Stimulated activated CD4-positive, alpha-beta T cell treated with anti-CD3 and anti-CD28 coated beads, Interleukin-4, amount 100 ng/mL, for 1 hour (primary cell): ENCODE data around the gene CLMN.

Experiments
- DNase-seq: peaks from one replicate; pipeline ENCODE4 v3.0.0-alpha.2; 2020

CLMN gene

DNA sequence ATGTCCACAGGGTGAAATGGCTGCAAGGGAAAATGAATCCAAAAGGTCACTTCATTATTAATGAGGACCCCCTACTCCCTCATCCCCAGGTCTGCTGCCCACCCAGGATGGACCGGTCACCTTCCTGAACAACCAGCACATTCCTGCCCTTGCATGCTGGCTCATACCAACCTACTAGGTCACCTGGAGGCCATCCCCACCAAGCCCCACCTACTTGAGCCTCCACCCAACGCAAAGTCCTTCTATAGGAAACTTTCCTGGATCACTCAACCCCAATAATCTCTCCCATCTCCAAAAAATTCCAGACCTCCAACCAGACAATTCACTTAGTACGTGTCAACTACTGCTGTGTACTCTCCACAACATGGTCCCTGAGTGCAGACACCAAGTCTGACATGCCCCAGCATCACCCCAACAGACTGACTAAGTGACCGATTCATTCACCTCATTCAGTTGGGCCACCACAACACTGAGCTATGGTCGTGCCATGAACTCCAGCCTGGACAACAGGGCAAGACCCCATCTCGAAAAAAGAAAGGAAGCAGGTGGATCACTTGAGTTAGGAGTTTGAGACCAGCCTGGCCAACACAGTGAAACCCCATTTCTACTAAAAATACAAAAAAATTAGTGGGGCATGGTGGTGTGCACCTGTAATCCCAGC lies 18.1 kb downstream of the CLMN start:
- DNase-seq = no peak

DNA sequence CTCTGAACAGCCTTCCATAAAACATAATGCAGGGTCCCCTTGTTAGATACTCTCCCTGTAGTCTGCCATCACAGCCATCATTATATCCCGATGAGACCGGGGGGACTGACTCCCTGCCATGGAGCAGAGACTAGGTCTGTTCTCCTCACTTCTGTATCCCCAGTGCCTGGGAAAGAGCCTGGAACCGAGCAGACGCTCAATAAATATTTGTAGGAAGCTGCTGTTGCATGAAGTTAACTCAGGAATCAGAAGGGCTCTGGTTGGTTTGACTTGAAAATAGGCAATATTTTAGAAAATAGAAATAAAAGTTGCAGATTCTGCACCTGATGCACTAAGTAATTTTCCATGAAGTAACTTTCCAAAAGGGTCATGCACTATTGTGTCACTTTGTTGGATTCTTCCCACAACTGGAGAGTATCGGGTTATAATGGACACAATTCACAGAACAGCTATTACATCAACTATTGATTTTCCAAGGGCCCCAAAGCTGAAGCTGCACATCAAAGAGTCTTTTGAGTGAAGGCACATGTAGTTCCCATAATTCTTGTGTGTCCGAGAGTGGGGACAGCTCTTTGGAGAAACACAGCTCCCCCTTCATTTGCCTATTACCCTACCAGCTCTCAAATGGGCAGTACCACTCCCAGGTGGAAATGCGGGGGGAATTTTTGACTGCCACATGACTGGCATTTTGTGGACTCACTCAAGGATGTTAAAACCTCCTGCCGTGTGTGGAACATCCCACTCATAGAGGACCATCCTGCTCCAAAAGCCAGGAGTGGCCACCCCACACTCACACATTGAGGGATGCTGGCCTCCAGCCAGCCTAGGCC lies 18.8 kb downstream of the CLMN start:
- DNase-seq = no peak

DNA sequence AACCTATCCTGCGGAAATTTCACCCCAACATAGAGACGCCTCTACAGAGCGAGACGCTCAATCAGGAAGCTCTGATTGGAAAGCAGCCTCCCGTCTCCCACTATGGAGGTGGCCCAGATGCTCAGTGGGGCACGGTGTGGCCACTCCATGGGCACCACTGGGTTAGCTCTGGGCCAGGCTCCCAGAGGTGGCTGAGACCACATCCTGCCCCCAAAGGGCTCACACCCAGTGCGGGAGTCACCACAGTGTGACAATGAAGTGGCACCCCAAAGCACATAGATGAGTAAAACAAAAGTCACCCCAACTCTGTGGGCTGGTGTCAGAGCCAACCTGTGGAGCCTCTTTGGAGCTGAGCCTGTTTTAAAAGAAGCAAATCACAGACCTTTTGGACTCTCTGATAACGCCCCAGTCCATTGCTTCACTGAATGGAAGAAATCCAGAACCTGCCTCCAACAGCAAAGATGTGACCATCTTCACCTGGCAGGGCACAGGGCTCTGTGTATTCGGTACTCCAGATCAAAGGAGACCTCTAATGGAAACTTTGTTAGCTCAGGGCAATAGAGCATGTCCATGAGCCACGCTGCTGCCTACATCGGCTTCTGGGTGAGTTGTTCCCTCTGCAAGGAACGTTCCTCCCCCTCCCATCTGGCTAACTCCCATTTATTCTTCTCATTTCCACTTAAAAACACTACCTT lies 19.6 kb downstream of the CLMN start:
- DNase-seq = no peak

DNA sequence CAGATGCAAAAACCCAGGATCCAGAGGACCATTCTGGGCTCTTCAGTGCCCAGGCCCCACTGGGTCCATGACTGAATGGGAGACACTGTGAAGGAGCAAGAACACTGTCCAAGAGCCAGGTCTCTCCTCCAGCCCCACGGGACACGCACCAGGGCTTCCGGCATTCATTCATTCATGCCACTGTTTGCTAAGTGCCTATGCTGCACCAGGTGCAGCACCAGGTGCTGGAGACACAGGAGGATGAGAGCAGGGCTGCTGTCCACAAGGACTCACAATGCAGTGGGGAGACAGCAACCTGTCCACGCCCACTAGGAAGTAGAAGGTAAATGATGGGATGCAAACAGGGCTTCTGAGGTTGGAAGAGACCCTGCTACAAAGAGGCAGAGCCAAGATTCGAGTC lies 20.4 kb downstream of the CLMN start:
- DNase-seq = no peak

DNA sequence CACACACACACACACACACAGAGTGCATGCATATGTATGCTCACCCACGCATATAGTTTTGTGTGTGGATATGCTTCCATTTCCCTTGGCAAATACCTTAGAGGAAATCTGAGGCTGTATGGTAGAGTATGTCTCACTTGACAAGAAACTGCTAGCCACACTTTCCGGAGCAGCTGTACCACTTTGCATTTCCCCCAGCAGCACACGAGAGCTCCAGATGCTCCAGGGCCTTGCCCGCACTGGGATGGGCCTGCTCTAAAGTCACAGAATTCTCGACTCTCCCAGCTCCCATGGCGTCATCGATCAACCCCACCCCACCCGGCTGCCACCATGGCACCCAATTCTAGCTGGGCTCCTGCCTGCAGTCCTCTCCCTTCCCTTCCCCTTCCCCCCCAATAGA lies 21.9 kb downstream of the CLMN start:
- DNase-seq = no peak

DNA sequence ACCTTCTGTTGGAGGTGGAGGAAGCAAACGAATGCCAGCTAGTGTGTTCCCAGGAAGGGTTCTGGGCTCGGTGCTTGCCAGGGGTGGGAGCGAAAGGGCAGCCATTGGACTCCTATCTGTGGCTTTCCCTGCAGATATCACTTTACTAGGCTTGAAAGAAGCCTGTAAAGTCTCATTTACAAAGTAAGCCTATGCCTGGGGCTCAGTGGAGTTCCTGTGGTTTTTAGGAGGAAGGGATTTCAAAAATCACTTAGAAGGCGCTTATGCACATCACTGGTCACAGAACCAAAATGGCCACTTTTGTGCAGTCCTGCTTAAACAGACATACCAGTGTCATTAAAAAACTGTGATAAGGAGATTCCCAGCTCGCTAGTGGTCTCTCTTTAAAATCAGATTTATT lies 22.7 kb downstream of the CLMN start:
- DNase-seq = no peak

DNA sequence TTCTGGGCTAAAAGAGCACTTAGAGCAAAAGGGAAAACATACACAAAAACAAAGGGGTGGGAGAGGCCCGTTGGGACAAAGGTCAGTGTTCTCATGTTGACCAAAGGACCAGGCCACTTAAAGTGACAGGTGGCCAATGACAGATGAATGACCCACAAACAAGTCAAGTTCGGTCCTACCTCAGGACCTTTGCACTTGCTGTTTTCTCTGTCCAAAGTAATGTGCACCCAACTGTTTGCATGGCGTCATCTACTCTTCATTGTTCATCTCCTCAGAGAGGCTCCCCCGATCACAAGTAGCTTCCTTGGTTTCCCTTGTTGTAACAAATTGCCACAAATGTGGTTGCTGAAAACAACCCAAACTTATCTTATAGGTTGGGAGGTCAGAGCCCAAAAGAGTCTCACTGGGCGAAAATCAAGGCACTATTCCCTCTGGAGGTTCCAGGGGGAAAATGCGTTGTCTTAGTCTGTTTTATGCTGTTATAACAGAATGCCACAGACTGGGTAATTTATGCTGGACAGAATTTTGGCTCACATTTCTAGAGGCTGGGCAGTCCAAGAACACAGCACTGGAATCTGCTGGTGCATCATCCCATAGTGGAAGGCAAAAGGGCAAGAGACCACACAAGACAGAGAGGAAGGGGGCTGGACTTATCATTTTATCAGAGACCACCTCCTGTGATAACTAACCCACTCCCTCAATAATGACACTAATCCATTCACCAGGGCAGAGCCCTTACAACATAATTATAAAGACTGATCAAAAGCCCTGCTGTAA lies 23.9 kb downstream of the CLMN start:
- DNase-seq = no peak

DNA sequence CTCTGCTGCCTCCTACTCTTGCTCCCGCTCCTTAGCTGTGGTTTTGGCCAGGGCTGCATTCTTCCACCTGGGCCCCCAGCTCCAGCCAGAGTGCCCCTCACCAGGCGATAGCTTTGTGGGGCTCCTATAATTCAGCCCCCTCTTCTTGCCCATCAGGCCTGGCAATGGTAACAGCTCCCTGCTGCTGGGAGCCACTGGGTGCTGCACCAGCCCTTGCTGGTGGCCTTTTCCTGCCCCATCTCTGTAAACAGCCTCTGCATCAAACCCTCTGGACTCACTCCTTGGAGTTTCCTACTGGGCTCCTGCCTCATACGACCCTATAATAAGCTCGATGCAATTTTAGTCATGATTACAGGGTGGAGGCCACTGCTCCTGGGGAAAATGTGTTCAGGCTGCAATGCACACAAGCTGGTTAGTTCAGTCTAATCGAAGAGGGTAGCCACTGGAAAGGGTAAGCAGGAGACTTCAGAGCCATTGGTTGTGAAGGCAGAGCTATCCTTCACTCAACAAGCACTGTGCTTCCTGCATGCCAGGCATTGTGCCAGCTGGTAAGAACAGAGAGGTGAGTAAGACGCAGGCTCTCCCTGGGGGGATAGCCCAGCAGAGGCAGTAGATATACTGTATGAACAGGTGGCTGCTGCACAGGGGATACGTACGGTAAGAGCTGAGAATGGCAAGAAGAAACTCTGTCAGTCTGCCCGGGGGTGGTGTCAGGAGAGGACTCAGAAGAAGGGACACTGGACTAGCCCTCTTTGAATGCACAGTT lies 24.7 kb downstream of the CLMN start:
- no peak for DNase-seq

DNA sequence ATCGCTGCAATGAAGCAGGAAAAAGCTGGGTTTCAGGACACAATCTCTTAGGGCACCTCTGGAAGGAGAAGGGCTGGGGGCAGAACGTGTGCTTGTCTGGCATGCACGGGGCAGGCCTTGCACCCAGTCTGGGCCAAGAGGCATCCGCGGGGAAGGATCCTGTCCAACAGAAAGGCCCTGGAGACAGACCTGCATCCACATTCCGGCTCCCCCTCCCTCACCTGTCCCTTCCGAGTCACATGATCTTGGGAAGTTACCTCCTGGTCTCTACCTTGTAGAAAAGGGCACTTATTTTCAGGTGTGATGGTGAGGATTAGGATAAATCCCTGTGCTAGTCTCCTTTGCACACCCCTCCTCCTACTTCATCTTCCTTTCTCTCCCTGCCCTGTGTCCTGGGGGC lies 25.4 kb downstream of the CLMN start:
- DNase-seq = no peak

DNA sequence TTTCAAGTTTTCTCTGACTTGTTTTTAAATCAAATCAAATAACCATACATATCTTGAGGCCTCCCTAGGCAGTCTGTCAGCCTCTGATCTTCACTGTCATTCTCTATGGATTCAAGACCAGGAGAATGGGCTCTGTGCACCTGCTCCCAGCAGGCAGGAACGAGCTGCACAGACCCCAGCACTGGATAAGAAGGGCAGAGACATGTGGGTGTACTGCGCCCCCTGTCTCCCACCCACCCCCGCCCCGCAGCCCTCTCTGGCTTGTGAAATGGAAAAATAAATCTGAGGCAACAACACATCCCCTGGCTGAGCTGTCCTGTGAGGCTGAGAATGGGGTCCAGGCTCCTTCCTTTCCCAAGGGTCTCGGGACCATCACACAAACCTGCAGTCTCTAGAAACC lies 26.3 kb downstream of the CLMN start:
- DNase-seq = no peak

DNA sequence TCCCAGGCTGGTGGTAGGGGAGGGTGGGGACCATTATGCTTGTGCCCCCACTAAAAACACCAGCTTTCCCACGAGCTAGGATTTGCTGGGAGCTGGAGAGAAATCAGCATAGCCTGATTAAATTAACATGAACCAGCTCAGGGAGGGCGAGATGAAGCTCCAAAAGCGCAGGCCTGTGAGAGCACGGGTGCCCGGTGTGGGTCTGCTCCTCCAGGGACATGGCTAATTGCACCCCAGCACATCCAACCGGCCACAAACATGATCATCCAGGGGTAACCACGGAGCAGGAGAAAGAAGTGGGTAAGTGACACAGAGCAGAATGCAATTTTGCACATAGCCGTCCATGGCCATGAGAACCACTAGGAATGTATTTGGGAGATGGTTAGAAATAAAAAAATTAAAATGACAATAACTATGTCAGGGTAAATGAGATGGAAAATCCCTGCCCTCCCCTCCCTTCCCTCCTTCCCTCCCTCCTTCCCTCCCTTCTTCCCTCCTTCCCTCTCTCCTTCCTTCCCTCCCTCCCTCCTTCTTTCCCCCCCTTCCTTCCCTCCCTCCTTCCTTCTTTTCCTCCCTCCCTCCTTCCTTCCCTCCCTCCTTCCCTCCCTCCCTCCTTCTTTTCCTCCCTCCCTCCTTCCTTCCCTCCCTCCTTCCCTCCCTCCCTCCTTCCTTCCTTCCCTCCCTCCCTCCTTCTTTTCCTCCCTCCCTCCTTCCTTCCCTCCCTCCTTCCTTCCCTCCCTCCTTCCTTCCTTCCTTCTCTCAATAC lies 26.9 kb downstream of the CLMN start:
- no peak for DNase-seq

DNA sequence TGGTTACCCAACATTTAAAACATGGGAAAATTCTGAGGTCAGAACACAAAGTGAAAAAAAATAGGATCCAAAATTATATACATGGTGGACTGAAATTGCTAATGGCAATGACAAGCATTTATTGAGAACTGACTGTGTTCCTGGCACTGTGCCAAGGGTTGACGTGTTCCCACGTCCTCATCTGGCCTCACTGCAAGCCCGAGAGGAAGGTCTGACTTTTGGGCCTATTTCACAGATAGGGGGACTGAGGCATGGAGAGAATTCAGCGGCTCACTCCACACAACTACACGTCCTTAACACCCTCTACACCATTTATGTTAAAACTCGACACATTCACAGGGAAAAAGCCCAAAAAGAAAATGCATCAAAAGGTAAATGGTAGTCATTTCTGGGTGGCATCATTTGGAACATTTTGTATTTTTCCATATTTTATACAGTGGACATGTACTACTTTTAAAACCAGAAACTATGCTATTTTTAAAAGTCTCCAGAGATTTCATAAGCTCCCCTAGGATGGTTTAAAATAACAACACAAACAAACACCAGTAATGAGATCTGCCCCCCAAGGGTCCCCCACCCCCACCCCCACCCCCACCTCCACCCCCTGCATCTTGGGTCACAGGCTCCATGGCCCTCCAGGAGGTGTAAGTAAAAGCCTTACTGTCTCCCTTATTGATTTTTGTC lies 27.7 kb downstream of the CLMN start:
- peak; percentile 14 for DNase-seq

DNA sequence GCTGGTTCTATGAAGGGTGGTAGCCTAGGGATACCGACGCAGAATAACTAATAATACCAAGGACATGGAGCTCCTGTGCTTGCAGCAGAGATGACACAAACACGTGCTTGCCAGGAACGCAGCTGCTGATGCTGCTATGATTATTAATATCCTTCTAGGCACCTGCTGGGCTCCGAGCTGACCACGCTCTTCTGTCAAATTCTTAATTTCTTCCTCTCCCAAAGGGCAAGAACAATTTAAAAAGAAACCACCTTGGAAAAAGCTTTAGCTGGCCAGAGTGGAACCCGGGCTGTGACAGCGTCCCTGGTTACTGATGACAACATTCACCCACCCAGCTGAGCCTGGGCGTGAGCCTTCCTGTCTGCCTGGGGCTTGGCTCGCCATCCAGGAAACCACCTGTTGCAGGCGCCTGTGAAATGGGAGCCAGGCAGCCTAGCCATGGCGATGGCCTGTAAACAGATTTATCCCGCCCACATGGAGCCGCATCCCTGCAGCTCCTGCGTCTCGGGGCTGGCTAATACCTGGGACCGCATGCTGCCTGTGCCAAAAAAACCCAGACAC lies 28.8 kb downstream of the CLMN start:
- DNase-seq = no peak

DNA sequence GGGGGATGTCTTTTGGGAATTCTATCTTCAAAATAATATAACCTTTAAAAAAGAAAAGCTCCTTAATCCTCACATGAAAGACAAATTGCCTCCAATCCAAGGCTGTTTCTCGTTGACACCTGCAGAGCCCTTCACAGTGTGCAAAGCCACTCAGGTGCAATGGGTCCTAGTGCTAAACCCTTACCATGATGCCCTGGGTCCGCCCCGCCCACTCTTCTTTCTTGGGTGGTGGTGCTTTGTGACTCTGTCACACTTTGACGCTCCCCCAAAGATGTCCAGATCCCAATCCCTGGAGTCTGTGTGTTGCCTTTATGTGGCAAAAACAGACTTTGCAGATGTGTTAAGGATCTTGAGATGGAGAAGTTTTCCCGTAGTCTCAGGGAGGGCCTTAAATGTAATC lies 29.7 kb downstream of the CLMN start:
- DNase-seq = no peak

DNA sequence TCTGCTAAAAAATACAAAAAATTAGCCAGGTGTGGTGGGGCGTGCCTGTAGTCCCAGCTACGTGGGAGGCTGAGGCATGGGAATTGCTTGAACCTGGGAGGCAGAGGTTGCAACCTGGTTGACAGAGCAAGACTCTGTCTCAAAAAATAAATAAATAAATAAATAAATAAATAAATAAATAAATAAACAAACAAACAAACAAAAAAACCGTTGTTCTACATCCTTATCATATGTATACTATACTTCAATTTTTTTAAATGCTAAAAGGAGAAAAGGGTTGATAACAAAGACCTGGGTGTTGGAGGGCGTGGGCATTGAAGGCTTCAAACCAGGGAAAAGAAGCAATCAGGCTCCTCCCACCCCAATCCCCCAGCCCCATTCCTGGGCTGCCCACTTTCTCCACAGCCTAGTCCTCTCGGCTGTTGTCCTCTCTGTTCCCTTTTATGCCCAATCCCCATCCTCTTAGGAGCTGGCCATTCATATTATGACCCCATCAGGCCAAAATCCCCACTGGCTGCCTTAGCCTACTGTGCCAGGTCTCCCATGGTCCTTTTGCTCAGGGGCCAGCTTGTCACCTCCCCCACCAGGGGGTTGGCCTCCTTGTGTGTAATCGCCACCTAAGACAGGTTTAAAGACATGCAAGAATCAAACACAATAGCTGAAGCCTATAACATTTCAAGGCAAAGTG lies 30.2 kb downstream of the CLMN start:
- DNase-seq = no peak

DNA sequence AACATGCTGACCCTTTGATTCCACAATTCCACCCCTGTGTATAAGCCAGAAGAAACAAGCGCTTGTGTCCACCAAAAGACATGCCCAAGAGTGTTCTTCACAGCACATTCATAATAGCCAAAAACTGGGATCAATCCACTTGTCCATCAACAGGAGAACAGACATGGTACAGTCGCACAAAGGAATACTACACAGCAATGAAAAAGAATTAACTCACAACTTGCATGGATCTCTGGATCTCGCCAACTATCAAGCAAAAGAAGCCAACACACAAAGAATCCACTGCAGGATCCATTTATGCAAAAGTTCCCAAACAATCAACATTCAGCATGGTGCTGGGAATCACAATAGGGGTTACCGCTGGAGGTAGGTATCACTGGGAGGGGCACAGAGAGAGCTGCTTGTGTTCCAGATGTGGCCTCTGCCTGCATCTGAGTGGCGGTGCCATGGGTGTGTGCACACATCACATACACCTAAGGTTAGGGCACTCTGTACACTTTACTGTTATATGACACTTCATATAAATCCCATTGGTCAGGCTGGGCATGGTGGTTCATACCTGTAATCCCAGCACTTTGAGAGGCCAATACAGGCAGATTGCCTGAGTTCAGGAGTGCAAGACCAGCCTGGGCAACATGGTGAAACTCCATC lies 30.9 kb downstream of the CLMN start:
- no peak for DNase-seq

DNA sequence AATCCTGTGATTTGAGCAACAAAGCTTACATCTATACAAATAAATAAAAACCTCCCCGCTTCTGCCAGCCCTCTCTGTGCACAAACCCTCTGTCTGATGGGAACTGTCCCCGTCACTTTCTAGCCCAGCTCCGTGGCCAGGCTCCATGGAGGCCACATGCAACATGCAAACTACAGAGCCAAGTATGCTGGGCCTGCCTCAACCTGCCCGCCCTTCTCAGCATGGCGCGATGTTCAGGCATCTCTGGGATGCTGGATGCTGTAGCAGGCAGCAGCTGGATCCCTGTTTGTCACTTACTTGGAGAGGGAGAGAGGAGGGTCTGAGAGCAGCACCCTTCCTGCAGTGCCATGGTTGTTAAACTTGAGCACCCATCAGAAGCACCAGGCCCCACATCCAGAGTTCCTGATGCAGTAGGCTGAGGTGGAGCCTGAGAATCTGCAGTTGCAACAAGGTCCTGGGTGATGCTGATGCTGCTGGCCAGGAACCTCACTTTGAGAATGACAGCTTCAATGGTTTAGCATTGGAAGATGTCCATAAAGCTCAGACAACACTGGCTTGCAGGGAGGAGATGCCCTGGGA lies 32.4 kb downstream of the CLMN start:
- DNase-seq = no peak

DNA sequence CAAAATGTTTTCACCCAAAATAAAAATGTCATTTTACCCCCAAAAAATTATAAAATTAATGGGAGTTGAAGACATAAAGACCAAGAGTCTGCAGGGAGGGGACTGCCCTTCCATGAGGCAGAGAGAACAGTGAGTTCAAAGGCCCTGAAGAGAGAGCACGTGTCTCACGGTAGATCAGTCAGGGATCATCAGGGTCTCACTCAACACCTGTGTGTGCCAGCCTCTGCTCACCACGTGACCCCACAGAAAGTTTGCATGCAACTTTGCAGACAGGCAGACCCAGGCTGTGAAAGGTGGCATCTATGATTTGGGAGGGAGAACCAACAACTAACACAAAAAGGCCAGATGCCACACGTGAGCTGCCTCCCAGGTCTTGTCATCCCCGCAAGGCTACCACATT lies 33.1 kb downstream of the CLMN start:
- no peak for DNase-seq

DNA sequence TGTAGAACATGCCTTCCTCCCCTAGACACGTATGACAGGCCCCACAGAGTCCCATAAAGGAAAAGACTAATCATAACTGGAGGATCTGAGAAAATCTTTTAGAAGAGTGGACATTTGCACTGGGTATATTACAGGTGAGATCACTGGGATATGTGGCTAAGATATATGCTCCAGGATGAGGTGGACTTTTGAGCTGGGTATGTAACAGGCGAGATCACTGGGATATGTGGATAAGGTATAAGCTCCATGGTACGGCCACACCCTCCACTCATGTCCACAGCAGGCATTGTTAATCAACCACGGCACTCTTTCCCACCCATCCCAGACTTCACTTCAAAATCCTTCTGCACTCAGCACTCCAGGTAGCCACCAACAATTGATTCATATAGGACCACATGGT lies 34.1 kb downstream of the CLMN start:
- DNase-seq = no peak
